ENCODE results near the gene FBN2. TPM values are rescaled to one million over a fixed set of nuclear protein-coding genes. Genes with fewer than 3 reads are reported as not detected.

The FBN2 gene
- polyA plus RNA-seq, 1 donor from 2014 or later: 1.6 TPM

GRCh38 chr5:128574041-128574440, 36.0 kb upstream of the FBN2 start:
- no peaks in the 10 kb centered on the region for H3K9me2 ChIP-seq (ENCODE audit: insufficient read depth, low read length)
- no peaks in the 10 kb centered on the region for H3K27me3 ChIP-seq (ENCODE audit: insufficient read depth, low read depth, low read length)
- H4K20me1 ChIP-seq (ENCODE audit: insufficient read depth): no peaks in the 10 kb centered on the region
- no peak overlapping the region for H3K4me3 ChIP-seq (ENCODE audit: low read length)
- H3F3A ChIP-seq (ENCODE audit: insufficient read depth, low read length, poor library complexity, severe bottlenecking): no peaks in the 10 kb centered on the region
- no peak overlapping the region for H3K27ac ChIP-seq (ENCODE audit: low read length)
- no peaks in the 10 kb centered on the region for H3K79me2 ChIP-seq (replicated peaks; ENCODE audit: insufficient read depth, low read length)
- H3K9me3 ChIP-seq (ENCODE audit: low read length): no peaks in the 10 kb centered on the region
- H3K4me2 ChIP-seq (ENCODE audit: low read length): no peak overlapping the region
- H3K36me3 ChIP-seq (ENCODE audit: insufficient read depth, low read length): no peaks in the 10 kb centered on the region
- H2AFZ ChIP-seq (ENCODE audit: low read depth, low read length): no peak overlapping the region
- TF ChIP-seq POLR2AphosphoS5 (IDR thresholded peaks at IDR 0.05) (no peak), RAD21 (conservative IDR thresholded peaks at IDR 0.05) (no peak), MXI1 (conservative IDR thresholded peaks at IDR 0.05; ENCODE audit: poor library complexity, severe bottlenecking) (no peak), TAF1 (IDR thresholded peaks at IDR 0.05; ENCODE audit: low read depth) (no peak), SMC3 (conservative IDR thresholded peaks at IDR 0.05; ENCODE audit: poor library complexity) (no peak), CTCF (IDR thresholded peaks at IDR 0.05; ENCODE audit: poor library complexity, severe bottlenecking) (no peak), REST (IDR thresholded peaks at IDR 0.05; ENCODE audit: borderline replicate concordance) (no peak), EP300 (conservative IDR thresholded peaks at IDR 0.05; ENCODE audit: poor library complexity, severe bottlenecking) (no peak)
- H3K9ac ChIP-seq (ENCODE audit: low read length): no peak overlapping the region

GRCh38 chr5:128572930-128573319, 34.9 kb upstream of the FBN2 start:
- no peak overlapping the region for H3K27ac ChIP-seq (ENCODE audit: low read length)
- H3K36me3 ChIP-seq (ENCODE audit: insufficient read depth, low read length): no peaks in the 10 kb centered on the region
- H3K27me3 ChIP-seq (ENCODE audit: insufficient read depth, low read depth, low read length): no peaks in the 10 kb centered on the region
- no peaks in the 10 kb centered on the region for H3F3A ChIP-seq (ENCODE audit: insufficient read depth, low read length, poor library complexity, severe bottlenecking)
- no peak overlapping the region for H2AFZ ChIP-seq (ENCODE audit: low read depth, low read length)
- H3K9me3 ChIP-seq (ENCODE audit: low read length): no peaks in the 10 kb centered on the region
- H3K9ac ChIP-seq (ENCODE audit: low read length): no peak overlapping the region
- H3K79me2 ChIP-seq (replicated peaks; ENCODE audit: insufficient read depth, low read length): no peaks in the 10 kb centered on the region
- H4K20me1 ChIP-seq (ENCODE audit: insufficient read depth): no peaks in the 10 kb centered on the region
- no peak overlapping the region for H3K4me3 ChIP-seq (ENCODE audit: low read length)
- H3K4me2 ChIP-seq (ENCODE audit: low read length): no peak overlapping the region
- H3K9me2 ChIP-seq (ENCODE audit: insufficient read depth, low read length): no peaks in the 10 kb centered on the region
- no peak for TF ChIP-seq REST (IDR thresholded peaks at IDR 0.05; ENCODE audit: borderline replicate concordance)
